GM18873 (cell line): Measurements from ENCODE around the gene ATP11A.

ENCODE experiments used
- ATAC-seq: cut with Tn5 transposase; IDR thresholded peaks from one replicate; pipeline ENCODE4 v1.9.1; 2021; ENCODE audit warnings: mild to moderate bottlenecking, moderate library complexity, moderate number of reproducible peaks; ENCODE audit not compliant: unreplicated experiment, low FRiP score

The ATP11A gene

GRCh38 chr13:112885242-112885781 lies 195.5 kb downstream of the ATP11A start:
- ATAC-seq, result no peak

GRCh38 chr13:112885782-112886268 lies 196.0 kb downstream of the ATP11A start:
- no peak for ATAC-seq

GRCh38 chr13:112887151-112887550 lies 197.3 kb downstream of the ATP11A start:
- no peak for ATAC-seq

- no peak for ATAC-seq
Observed at GRCh38 chr13:112887557-112887991, 197.7 kb downstream of the ATP11A start.

- ATAC-seq, result no peak
Observed at GRCh38 chr13:112888238-112889111, 198.6 kb downstream of the ATP11A start.

GRCh38 chr13:112889351-112890290 lies 199.8 kb downstream of the ATP11A start:
- no peak for ATAC-seq

GRCh38 chr13:112890316-112891145 lies 200.7 kb downstream of the ATP11A start:
- no peak for ATAC-seq

- ATAC-seq, result no peak
Observed at GRCh38 chr13:112891477-112892401, 201.9 kb downstream of the ATP11A start.

GRCh38 chr13:112892426-112893206 lies 202.8 kb downstream of the ATP11A start:
- no peak for ATAC-seq

GRCh38 chr13:112893207-112893569 lies 203.3 kb downstream of the ATP11A start:
- ATAC-seq, result no peak

GRCh38 chr13:112893570-112894422 lies 204.0 kb downstream of the ATP11A start:
- ATAC-seq, result no peak

- no peak for ATAC-seq
Observed at GRCh38 chr13:112894423-112894672, 204.5 kb downstream of the ATP11A start.

- no peak for ATAC-seq
Observed at GRCh38 chr13:112894673-112895481, 205.0 kb downstream of the ATP11A start.

- no peak for ATAC-seq
Observed at GRCh38 chr13:112895521-112896465, 206.0 kb downstream of the ATP11A start.

GRCh38 chr13:112896736-112897602 lies 207.1 kb downstream of the ATP11A start:
- no peak for ATAC-seq
